ENCODE measurements around the gene GPC4. TPM values are rescaled to one million over a fixed set of nuclear protein-coding genes. Genes with fewer than 3 reads are reported as not detected.
A peak's percentile ranks its signal among the peaks of the same experiment; 100 is the strongest.

The GPC4 gene
- total and polyA plus RNA-seq, 10 of the 15 experiments (the other 5 are each of a cell fraction or from before 2014, with no cell fraction given): 0.04 to 5.8 (median 0.13) TPM

GRCh38 chrX:133374874-133375387 is 40.4 kb downstream of the GPC4 start (continued):
- TF ChIP-seq RAD21 (IDR thresholded peaks at IDR 0.05; ENCODE audit: insufficient read depth, low read depth, low read length): no peak
- no peak for TF ChIP-seq NFXL1 (IDR thresholded peaks at IDR 0.05; ENCODE audit: borderline replicate concordance)
- TF ChIP-seq IKZF2 (IDR thresholded peaks at IDR 0.05): peak; percentile 12 to 14; a peak in 2 of 4 replicates
- no peak for TF ChIP-seq RAD51 (IDR thresholded peaks at IDR 0.05)
- no peak for TF ChIP-seq CTCF (IDR thresholded peaks at IDR 0.05 in 2 of 3, conservative IDR thresholded peaks at IDR 0.05 in 1 of 3; ENCODE audit: control insufficient read depth in 2 of 3, extremely low read depth in 1 of 3, insufficient read depth in 1 of 3, low read depth in 3 of 3, low read length in 3 of 3)
- TF ChIP-seq MYC (IDR thresholded peaks at IDR 0.05; ENCODE audit: insufficient read depth, insufficient read length, insufficient replicate concordance, low read length, severe bottlenecking): no peak
- TF ChIP-seq SIN3A (IDR thresholded peaks at IDR 0.05; ENCODE audit: low read depth, low read length): no peak
- TF ChIP-seq, protein P1, sequence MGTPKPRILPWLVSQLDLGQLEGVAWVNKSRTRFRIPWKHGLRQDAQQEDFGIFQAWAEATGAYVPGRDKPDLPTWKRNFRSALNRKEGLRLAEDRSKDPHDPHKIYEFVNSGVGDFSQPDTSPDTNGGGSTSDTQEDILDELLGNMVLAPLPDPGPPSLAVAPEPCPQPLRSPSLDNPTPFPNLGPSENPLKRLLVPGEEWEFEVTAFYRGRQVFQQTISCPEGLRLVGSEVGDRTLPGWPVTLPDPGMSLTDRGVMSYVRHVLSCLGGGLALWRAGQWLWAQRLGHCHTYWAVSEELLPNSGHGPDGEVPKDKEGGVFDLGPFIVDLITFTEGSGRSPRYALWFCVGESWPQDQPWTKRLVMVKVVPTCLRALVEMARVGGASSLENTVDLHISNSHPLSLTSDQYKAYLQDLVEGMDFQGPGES (IDR thresholded peaks at IDR 0.05): no peak
- peak; percentile 45 for TF ChIP-seq MEF2B (IDR thresholded peaks at IDR 0.05; ENCODE audit: partially characterized antibody, poor library complexity, severe bottlenecking)
- no peak for TF ChIP-seq IRF4 (IDR thresholded peaks at IDR 0.05; ENCODE audit: low read depth, low read length)
- TF ChIP-seq WRNIP1 (IDR thresholded peaks at IDR 0.05; ENCODE audit: borderline replicate concordance, low read depth, low read length): no peak
- no peak for TF ChIP-seq NR2C1 (IDR thresholded peaks at IDR 0.05)
- 0 out of 4 replicates have a peak, but pooled peaks of 1 of the 2 experiments have one; percentile 6 for TF ChIP-seq BHLHE40 (IDR thresholded peaks at IDR 0.05; ENCODE audit: borderline replicate concordance in 1 of 2, low read depth in 2 of 2, low read length in 1 of 2)
- TF ChIP-seq ZNF592 (IDR thresholded peaks at IDR 0.05): 0 out of 2 replicates have a peak, but pooled peaks have one; percentile 57
- TF ChIP-seq SRF (IDR thresholded peaks at IDR 0.05; ENCODE audit: low read depth in 2 of 2, low read length in 2 of 2): no peak
- no peak for TF ChIP-seq ZNF24 (IDR thresholded peaks at IDR 0.05)
- TF ChIP-seq, protein P2, sequence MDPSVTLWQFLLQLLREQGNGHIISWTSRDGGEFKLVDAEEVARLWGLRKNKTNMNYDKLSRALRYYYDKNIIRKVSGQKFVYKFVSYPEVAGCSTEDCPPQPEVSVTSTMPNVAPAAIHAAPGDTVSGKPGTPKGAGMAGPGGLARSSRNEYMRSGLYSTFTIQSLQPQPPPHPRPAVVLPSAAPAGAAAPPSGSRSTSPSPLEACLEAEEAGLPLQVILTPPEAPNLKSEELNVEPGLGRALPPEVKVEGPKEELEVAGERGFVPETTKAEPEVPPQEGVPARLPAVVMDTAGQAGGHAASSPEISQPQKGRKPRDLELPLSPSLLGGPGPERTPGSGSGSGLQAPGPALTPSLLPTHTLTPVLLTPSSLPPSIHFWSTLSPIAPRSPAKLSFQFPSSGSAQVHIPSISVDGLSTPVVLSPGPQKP (IDR thresholded peaks at IDR 0.05; ENCODE audit: low read depth, low read length): no peak
- no peak for TF ChIP-seq KDM1A (IDR thresholded peaks at IDR 0.05; ENCODE audit: borderline replicate concordance)
- peak; percentile 62; the same call in 1 of the 2 replicates for TF ChIP-seq MTA2 (IDR thresholded peaks at IDR 0.05; ENCODE audit: low read depth)
- TF ChIP-seq SPI1 (IDR thresholded peaks at IDR 0.05; ENCODE audit: borderline replicate concordance, insufficient read depth, low read depth, low read length): 0 out of 2 replicates have a peak, but pooled peaks have one; percentile 20
- TF ChIP-seq FOXM1 (IDR thresholded peaks at IDR 0.05; ENCODE audit: low read depth, low read length): no peak
- no peak for TF ChIP-seq BMI1 (IDR thresholded peaks at IDR 0.05; ENCODE audit: borderline replicate concordance)
- no peak for TF ChIP-seq GABPA (IDR thresholded peaks at IDR 0.05; ENCODE audit: low read depth)
